CD4-positive, alpha-beta T cell treated with Interleukin-6 at 100 ng/mL for 8 hours (primary cell): ENCODE data around the gene CLIC3.

Source experiments
- DNase-seq: peaks from one replicate; pipeline ENCODE4 v3.0.0-alpha.2; 2020; ENCODE audit warnings: mixed read lengths, low spot score

The CLIC3 gene

DNA sequence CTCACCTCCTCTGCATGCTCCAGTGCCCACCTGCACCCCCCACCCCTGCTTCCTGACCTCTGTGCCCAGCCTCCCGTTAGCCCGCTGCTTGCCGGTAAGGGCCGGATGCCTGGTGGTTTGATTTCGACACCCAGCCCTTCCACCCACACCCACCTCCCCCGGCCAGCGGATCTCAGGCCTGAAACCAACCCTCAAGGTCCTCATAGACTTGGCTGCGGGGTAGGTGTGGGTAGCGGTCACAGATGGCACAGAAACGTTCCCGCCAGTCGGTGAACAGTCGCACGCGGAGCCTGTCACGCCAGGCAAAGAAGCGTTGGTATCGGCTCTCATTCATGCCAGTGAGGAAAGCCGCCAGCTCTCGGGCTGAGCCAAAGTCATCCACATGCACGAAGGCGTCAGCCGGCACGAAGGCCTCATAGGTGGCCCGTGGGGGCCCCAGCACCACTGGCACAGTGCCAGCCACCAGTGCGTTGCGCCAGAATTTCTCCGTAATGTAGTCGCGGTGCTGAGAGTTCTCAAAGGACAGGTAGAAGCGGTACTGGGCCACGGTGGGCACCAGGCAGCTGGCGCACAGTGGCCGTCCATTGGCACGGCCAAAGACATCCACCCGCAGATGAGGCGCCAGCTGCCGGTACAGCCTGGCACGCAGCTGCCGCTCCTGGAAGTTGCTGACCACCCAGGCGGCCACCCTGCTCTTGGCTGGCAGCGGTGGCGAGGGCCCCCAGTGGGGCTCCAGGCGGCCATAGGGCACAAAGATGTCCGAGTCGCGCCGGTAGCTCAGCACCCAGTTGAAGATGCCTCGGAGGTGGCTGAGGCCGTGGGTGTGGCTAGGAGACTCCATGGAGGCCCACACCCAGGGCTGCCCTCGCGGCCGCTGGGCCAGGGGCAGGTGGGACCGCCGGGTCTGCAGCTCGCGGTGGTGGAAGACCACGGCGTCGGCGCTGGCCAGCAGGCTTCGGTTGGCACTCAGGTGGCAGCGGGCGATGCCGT, 34.5 kb upstream of the CLIC3 start:
- peak; percentile 39 for DNase-seq

DNA sequence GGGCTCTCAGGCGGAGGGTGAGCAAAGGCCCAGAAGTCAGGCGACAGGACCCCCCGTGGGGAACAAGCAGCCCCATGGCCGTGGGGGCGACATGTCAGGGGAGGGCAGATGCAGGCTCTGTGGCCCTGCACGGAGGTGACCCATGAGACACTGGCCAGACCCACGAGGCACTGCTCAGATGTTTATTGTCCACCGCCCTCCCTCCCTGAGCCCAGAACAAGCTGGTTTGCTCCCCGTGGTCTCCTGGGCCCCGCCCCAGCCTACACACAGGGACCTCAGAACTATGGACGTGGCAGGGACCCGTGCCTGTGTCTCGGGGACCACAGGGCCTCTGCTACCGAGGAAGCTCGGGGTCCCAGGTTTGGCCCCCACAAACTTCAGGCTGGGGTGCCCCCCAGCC, 33.6 kb upstream of the CLIC3 start:
- DNase-seq, result no peak

DNA sequence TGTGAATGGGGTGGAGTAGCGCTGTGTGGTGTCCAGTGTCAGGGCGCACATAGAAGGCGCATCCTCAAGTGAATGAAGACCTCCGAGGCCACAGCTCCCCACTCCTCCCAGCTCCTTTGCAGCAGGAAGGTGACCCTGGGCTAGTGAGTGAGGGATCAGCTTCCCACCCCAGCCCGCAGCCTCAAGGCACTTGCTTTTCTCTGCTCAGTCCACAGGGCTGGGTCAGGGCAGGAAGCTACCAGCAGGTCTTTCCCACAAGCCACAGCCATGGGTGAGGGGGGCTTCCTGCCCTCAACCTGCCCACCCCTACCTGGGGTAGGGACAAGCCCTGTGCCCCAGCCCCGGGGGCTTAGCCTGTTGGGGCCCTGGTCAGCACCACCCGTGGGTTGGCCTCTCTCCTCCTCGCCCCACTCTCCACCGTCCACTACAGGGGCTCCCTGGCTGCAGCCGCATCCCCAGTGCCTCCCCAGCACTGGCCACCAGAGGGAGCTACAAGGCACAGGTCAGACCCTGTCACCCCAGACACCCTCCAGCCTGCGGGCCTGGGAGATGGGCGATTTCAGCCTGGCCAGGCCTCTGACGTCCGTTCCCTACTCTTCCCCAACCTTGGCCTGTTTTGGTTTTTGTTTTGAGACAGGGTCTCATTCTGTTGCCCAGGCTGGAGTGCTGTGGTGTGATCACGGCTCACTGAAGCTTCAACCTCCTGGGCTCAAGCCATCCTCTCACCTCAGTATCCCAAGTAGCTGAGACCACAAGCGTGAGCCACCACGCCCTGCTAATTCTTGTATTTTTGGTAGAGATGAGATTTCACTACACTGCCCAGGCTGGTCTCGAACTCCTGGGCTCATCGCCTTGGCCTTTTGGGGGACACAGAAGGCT, 32.9 kb upstream of the CLIC3 start:
- DNase-seq, result peak; percentile 58

DNA sequence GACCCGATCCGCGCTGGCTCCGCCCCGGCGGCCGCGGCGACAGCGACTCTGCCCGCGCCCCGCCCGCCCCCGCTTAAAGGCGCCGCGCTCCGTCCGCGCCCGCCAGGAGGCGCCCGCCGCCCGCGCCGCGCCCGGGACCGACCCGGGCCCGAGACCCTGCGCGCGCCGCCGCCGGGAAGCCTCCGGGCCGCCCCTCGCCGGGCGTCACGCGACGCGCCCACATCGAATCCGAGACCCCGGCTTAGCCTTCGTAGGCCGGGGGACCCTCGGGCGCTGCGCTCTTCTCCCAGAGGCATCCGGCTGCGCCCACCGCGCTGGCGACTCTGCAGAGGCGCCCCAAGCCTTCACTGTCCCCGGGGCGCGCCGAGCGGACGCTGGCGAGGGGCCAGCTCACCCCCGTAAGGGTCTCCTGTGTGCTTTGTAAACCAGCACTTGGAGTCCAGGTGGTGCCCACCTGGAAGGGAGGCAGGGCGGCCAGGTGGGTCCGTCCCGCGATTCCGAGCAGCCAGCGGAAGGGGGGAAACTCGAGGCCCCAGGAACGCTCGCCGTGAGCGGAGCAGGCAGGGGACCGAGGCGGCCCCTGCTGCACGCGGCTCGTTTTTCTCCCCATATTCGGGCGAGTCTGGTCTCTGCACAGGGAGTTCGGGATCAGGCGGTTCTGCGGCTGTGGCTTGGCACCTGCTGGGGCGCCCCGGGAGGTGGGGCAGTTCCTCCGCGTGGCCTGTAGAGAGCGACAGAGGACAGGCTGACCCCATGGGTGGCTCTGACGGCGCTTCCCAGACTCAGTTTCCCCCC, 32.1 kb upstream of the CLIC3 start:
- peak; percentile 61 for DNase-seq

DNA sequence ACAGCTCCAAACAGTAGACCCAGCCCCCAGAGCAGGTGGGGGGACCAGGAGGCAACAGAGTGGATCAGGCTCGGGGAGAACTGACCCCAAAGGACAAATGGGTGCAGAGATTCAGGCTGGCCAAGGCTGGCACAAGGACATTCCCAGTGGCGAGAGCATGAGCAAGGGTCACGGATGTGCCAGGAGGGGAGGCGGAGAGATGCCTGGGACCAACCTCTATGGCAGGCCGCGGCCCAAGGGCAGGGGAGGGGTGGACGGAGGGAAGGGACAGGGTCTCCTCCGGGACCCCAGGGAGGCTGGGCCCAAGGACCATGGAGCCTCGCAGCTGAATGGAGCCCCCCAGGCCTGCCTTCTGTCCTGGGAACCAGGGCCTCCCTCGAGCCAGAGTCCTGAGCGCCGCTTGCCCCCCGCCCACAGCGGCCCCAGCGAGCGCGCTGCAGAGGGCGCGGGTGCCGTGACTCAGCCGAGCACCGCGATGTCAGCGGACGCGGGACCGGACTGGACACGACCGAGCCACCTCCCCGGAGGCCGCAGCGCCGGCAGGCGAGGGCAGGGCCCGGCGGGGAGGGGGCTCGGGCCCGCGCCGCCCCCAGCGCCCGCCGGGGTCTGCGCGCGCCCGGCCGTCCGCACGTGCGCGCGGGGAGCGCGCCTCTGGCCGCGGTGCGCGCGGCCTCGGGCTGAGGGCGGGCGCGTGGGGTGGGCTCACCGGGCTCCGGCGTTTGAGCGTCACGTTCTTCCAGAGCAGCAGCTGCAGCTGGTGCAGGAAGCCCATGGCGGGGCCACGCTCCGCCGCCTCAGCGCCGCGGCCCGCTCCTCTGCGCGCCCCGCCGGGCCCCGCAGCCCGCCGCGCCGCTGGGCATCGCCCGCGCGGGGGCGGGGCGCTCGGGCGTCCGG, 31.2 kb upstream of the CLIC3 start, which contains the start of gene ABCA2:
Gene ABCA2, minus strand, starts transcription at position 869 of the 894 bp plus-strand sequence. Its CDS starts 97 bp downstream, at position 772.
- no peak for DNase-seq

DNA sequence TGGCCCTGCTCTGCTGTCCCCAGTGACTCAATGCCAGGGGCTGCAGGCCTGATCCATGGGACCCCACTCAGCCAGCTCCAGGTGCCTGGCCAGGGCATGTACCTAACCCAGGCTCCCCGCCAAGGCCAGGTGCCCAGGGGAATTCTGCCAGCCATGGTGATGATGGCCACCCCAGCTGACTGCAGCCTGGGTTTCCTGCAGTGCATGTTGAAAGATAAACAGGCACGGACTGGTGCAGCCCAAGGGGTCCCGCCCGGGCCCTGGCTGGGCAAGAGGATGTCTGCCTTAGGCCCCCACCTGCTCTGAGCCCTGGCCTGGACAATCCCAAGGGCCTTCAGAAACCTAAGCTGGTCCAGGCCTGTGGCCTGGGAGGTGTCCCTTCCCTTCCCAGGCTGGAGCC, 30.5 kb upstream of the CLIC3 start:
- DNase-seq, result no peak

DNA sequence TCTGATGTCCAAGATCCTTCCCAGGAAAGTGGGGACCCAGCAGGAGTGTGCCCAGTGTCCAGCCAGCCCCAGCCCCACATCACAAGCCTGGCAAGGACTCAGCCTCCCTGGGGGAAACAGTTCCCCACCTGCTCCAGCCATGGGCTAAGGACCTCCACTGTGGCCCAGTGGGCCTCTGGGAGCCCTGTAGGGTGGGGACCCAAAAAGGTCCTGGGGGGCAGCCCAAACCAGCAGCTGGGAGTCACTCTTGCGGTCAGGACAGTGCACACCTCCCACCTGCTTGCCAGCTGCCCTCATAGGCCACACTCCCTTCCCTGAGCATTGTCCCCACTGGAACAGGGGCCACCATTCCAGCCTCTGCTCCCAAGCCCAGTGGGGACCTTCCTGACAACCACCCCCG, 30.0 kb upstream of the CLIC3 start:
- no peak for DNase-seq

DNA sequence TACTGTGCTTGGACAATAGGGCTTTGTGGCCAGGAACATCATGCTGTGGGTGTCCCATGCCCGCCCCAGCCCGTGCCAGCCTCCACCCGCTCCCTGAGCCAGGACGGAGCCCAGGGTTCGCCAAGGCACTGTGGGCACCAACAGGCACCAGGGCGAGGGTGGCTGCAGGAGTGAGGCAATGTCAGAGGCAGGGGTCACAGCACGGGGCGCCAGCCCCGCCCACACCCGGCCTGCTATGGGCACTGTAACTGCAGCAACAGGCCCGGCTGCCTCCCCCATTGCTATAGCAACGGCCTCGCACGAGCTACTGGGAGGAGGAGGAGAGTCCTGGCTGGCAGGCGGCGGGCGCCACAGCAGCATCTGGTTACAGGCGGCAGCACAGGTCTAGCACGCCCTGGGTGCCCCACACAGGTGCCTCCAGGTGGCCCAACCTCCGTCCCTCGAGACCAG, 29.2 kb upstream of the CLIC3 start:
- no peak for DNase-seq

DNA sequence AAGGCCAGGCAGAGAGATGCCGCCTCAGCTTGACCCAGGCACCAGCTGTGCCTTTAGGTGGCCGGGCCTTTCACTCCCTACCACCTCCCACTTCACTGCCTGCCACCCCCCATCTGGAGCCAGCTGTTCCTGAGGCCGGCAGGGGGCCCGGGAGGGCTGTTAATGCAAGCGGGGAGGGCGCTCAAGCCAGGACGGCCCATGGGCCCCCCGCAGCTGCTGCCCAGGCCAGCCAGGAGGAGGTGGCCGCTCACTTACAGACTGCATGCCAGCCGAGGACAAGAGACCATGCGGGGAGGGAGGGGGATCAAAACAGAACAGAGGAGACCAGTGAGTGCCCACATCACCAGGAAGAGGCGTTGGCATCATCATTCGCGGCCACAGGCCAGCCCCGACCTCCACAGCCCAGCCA, 27.2 kb upstream of the CLIC3 start:
- no peak for DNase-seq

DNA sequence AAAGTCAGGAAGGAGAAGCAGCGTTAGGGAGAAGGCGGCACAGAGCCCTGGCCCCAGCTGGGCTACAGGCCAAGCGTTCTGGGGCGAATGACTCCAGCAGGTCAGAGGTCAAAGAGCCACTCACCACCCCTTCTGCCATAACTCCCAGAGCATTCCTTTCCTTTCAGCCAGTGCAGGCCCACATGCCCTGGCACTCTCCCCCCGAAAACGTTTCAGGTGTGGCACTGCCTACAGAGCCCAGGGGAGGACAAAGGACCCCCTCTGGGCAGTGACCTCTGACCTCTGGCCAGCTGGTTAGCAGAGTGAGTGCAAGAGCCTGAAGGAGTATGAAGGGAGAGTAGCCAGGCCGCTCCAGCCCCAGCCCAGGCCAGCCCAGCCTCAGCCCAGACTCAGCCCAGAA, 26.8 kb upstream of the CLIC3 start:
- no peak for DNase-seq

DNA sequence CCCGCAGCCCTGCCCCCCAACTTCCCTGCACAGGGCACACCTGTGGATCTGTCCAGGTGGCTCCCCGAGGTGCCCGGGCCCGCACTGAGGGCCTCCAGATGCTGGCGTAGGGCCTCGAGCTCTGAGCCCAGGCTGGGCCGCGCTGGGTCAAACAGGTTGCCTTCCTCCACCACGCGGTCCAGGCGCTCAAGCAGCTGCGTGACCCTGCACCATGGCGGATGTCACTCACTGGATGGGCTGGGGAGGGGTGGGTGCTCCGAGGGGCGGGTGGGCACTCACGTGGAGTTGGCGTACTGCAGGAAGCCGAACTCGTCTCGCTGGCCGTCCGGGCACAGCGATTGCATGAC, 26.3 kb upstream of the CLIC3 start:
- no peak for DNase-seq

DNA sequence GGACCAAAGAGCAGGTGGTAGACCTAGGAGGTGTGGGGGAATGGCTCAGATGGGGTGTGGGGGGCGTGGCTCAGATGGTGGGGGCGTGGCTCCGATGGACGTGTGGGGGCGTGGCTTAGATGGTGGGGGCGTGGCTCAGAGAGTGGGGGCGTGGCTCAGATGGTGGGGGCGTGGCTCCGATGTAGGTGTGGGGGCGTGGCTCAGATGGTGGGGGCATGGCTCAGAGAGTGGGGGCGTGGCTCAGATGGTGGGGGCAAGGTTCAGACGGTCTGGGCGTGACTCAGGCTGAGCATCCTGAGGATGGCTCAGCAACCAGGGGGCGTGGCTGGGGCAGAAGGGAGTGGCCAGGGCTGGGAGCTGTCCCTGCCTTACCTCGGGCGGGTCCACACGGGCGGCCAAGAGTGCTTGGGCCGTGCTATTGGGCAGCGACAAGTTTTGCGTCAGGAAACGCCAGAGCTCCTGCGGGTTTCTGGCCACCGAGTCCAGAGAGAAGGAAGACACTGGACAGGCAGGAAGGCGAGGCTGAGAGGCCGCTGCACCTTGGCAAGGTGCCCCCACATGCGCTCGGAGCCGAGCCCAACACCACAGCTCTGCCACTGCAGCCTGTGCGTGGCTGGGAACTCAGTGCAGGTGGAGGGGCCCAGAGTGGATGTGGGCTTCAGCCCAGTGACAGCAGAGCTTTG, 25.8 kb upstream of the CLIC3 start:
- peak; percentile 63 for DNase-seq

DNA sequence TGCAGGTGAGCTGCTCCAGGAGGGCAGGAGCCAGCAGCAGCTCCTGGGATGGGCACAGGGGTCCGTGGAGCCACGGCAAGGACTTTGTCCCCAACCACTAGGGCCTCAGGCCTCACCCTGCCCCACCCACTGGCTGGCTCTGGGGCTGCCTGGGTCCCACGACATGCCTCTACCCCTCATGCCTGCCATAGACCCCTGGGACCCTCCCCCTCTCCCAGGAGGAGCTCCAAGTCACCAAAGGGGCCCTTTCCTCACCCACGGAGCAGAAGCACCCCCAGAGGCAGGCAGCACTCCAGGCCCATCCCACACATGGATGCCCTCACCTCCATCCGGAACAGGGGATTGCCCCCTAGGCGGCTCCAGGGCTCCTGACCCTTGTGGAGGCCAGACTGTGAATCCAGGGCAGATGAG, 25.2 kb upstream of the CLIC3 start:
- DNase-seq, result no peak

DNA sequence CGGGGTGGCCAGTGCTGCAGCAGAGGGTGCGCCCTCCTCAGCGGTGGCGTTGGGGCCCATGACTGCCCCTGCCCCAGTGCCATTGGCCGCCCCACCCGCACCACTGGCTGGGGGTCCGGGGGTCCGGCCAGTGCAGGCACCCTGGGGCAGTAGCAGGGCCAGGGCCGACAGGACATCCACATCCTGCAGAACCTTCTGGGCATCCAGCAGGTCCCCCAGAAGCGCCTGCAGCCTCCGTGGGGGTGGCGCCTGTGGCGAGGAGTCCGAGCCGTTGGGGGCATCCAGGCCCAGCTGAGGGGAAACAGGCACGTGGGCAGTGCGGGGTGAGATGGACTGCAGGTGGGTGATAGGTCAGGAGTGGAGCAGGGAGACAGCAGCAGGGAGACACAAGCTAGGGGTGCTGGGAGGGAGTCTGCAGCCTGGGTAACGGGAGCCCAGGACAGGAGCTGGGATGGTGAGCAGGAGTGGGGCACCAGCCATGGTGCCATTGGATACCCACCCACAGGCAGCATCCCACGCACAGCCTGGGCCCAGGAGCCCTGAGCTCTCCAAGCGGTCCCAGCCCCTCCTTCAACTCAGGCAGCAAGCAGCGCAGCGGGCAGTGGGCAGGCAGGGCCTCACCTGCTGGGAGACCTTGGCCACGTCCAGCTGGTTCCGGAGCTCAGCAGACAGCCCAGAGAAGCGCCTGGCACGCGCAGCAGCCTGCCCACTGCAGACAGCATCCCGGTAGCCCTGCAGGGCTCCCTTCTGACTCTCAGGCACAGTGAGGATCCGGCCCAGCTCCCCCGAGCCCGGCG, 24.6 kb upstream of the CLIC3 start:
- DNase-seq, result no peak

DNA sequence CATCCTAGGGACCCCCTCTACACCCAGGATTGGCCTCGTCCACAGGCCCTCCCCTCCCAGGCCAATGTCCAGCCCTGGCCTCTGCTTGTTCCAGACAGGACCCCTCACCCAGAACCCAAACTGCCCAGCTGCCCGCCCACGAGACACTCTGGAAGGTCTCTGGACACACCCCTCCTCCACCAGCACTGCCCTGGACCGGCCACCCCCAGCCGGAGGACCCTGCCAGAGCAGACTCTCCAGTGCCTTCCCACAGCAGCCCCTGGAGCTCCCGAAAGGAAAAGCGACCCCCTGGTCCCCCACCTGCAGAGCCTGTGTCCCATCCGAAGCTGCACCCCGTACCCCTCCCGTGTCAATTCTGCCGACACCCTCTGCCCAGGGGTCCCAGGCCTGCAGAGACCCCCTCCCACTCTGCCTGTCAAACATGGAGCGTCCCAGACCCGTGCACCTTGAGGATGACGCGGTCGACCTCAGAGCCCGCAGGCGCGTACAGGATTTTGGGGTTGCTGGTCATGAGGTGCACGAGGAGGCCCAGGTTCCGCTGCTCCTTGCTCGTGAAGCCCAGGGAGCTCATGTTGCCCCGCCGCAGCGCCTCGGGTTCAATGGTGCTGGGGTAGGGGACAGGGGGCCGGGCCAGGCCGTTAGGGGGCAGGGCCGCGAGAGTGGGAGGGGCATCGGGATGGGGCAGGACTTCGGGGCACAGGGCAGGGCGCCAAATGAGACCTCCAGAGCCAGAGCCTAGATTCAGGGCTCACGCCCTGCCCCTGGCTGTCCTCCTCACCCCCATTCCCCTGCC, 23.7 kb upstream of the CLIC3 start:
- no peak for DNase-seq

DNA sequence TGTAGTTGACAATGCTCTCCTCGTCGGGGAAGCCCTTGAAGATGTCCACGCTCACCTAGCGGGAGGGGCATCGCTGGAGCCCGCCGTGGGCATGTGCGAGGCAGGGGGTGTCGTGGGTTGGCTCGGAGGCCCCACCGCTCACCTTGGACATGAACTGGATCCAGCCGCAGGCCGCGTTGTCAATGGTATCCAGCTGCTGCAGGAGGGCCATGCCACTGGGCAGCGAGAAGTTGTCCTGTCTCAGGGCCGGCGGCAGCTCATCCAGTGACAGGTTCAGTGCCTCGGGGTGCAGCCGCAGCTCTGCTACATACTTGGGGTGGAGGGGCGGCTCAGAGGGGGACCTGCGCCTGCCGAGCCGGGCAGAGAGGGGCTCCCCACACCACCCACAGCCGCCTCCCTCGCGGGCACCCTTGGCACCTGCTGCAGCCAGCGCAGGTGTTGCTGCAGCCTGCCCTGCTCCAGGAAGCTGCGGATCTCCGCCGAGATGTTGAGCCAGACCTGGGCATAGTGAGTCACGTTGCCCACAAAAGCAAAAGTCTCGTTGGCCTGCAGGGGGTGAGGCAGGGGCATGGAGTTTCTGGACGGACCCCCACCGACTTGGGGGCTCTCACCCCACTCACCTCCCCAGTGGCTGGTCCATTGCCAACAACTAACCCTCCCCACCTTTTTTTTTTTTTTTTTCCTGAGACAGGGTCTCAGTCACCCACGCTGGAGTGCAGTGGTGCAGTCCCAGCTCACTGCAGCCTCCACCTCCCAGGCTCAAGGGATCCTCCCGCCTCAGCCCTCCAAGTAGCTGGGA, 22.6 kb upstream of the CLIC3 start:
- no peak for DNase-seq

DNA sequence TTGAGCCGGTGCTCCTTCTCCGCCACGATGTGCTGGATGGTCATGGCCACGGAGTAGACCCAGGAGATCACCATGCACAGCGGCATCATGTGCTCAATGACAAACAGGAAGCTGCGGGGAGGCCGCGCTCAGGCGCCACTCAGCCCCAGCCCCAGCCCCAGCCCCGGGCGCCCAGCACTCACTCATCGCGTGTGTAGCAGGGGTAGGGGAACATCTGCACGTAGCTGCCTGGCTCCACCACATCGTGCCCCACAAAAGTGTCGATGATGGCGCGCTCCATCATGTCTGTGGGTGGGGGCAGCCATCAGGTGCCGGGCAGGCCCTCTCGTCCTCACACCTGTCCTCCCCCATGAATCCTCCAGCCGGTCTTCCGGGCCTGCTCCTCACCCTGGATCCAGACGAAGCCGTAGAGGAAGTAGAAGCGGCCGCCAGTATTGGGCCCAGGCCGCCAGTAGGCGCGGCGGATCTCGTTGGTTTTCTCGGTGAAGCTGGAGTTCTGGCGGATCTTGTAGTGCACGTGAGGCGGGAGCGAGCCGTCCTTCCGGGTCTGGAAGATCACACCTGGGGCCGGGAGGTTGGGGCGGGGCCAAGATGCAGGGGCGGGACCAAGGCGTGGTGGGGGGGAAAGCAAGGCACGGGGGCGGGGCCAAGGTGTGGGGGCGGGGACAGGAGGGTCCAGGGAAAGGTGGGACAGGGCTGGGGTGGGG, 21.6 kb upstream of the CLIC3 start:
- DNase-seq, result no peak
